Embryonic facial prominence (tissue), 1 donor: ENCODE measurements around the gene OSBPL5.
"Not testable (repeated sequence)": the region's sequence is repeated elsewhere in the genome, so short reads cannot be mapped to it uniquely, and the experiment has no call there.

Experiments used
- DNase-seq: peaks from one replicate; pipeline ENCODE4 v3.0.0-alpha.2; 2016; ENCODE audit errors: extremely low spot score

Gene OSBPL5

DNA sequence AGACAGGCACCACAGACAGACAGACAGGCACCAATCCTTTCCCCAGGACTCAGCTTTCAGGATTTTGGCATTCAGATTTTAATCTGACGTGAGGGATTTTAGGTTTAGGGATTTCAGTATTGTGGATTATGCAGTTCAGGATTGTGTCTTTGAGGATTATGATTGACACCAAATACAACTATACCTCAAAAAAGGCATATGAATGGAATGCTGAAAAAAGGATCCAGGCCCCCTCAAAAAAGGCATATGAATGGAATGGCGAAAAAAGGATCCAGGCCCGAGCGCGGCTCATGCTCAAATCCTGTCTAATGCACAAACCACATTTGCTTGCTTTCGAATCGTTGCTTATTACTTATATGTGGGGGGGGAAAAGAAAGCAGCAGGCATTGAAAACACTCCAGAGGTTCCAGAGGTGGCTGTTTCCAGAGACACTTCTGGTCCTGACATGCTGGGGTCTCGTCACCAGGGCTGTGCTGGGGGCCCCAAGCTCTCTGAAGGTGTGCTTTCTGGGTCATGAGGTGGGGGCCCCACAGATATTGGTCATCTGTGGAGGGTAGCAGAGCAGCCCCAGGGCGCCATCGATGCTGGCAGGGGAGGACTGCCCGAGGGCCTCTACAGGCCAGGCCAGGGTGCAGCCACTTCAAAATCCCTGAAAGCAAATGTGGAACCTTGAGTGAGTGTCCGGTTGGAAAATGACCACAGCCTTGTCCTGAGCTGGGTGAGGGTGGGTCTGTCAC, 16.8 kb upstream of the OSBPL5 start:
- DNase-seq = no peak

DNA sequence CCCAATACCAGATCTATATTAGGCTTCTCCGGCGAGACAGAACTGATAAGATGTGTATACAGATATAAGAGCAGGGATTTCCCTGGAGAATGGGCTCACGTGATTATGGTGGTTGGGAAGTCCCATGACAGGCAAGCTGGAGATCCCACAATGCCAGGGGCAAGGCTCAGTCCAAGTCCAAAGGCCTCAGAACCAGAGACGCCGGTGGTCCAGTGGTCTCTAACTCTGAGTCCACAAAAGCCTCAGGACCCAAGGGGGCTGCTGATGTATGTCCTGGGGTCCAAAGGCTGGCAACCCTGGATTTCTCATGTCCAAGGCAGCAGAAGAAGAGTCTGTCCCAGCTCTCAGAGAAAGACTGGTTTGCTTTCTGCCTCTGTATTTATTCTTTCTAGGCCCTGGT, 15.8 kb upstream of the OSBPL5 start:
- DNase-seq = no peak

GRCh38 chr11:3178349-3178748, 13.2 kb upstream of the OSBPL5 start:
- DNase-seq = no peak

DNA sequence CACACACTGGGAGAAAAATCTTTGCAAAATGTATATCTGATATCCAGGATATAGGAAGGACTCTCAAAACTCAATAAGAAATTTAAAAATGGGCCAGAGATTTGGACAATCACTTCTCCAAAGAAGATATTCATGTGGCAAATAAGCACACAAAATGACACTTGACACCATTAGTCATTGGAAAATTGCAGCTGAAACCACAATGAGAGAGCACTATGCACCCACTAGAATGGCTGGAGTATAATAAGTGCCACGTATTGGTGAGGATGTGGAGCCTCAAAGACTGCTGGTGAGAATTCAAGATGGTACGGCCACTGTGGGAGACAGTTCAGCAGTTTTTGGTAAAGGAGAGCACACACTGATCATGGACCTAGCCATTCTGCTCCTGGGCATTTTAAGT, 12.8 kb upstream of the OSBPL5 start:
- DNase-seq = no peak

GRCh38 chr11:3176487-3176886, 11.4 kb upstream of the OSBPL5 start:
- no peak for DNase-seq

GRCh38 chr11:3175194-3175593, 10.1 kb upstream of the OSBPL5 start:
- DNase-seq = no peak

- DNase-seq = no peak
Measured at GRCh38 chr11:3174387-3174786, 9.3 kb upstream of the OSBPL5 start.

DNA sequence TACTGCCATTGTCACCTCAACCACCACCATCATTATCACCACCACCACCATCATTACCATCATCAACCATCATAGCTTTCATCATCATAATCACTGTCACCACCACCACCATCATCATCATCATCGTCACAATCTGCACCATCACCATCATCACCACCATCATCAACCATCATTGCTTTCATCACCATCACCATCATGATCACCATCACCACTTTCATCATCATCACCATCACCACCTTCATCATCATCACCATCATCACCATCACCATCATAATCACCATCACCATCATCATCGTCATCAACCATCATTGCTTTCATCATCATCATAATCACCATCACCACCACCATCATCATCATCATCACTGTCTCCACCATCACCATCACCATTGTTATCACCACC, 8.7 kb upstream of the OSBPL5 start:
- DNase-seq = no peak

- DNase-seq = no peak
Measured at GRCh38 chr11:3171931-3172560, 6.9 kb upstream of the OSBPL5 start.

DNA sequence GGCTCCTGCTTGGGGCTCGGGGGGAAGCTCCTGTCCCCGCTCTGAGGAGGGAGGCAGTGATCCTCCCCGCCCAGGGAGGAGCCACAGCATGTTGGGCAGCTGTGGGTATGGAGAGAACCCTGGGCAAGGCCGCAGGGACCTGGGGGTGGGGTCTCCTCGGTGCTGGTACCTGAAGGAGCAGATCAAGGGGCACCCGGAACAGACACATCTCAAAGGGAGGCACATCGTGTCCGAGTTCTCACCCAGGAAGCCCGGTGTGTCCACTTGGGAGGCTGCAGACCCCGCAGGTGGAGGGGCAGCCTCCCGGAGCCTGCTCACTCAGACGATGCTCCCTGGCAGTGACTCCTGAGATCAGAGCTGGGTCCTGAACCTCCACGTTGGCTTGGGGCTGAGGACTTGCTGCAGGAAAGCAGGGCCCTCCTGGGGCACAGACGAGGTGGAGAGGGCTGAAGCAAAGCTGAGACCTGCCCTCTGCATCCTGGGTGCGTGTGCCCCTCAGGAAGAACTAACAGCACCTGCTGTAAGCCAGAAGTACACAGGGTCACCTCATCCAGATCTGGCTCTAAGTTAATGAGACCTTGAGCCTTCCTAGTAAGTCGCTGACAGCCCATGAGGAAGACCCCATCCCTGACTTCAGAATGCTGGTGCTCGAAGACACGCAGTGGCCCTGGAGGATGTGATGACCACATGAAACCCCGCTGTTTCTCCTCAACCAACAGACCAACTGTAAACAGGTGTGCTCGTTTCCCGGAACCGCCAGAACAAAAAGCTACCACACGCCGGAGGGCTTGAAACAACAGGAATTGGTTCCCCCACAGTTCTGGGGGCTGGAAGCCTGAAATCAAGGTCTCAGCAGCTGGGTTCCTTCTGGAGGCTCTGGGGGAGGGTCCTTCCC, 5.9 kb upstream of the OSBPL5 start:
- DNase-seq = no peak

GRCh38 chr11:3170044-3170755, 5.1 kb upstream of the OSBPL5 start:
- no peak for DNase-seq

DNA sequence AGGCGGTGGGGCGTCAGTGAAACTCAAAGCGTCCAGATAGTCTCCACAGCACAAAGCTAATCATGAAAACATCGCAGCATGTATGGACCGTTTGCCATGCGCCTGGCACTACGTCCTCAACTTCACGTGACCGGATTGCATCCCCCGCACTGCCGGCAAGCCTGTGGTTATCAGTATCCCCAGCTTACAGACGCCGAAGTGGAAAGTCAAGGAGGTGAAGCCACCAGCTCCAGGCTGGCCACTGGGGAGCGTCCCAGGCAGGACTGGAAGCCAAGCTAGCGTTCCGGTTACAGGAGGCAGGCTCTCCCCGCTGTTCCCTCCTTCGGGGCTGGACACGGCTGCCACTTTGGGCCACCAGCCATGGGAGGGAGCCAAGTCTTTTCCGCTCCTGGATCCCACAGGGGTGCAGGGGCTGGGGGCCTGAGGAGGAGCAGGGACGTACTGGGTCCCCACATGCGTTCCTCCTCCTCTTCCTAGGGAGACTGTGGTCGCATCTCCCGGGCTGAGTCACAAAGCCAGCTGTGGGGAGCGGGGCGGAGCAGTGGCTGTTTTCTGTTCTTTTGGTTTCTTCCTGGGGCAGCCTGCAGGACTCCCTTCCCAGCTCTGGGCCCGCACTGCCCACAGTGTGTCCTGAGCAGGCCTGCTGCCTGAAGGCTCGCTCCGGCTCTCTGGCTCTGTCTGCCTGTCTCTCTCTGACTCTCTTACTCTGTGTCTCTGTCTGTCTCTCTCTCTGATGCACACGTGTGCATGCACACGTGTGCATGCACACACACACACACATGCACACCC, 4.3 kb upstream of the OSBPL5 start:
- DNase-seq = no peak

- not testable (repeated sequence) for DNase-seq
Measured at GRCh38 chr11:3168742-3169254, 3.7 kb upstream of the OSBPL5 start.

- DNase-seq = no peak
Measured at GRCh38 chr11:3167143-3168119, 2.3 kb upstream of the OSBPL5 start.

- no peak for DNase-seq
Measured at GRCh38 chr11:3166268-3167142, 1.4 kb upstream of the OSBPL5 start.

DNA sequence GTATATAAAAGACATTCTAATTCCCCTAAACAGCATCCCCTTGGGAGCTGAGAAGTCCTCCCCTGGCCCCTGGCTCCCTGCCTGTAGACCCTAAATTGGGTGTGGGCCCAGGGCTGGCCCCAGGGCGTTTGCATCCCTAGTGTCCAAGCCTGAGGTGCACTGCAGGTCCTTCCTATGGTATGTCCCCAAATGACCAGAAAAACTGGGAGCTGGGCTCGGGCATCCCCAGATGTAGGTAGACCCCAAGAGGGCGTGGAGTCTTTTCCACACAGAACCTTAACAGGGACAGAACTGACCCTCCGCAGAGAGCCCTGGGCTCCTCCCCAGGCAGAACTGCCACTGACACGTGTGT, 782 bp upstream of the OSBPL5 start:
- DNase-seq = no peak

- no peak for DNase-seq
Measured at GRCh38 chr11:3164552-3165151, 458 bp downstream of the OSBPL5 start.

- no peak for DNase-seq
Measured at GRCh38 chr11:3164138-3164551, 965 bp downstream of the OSBPL5 start.
